ENCODE results near the gene TTC28. TPM values are rescaled to one million over a fixed set of nuclear protein-coding genes. Genes with fewer than 3 reads are reported as not detected.

TTC28 gene
- total RNA-seq, 1 donor from 2014 or later = 23.2 TPM

GRCh38 chr22:27978802-27979201 lies 700.8 kb downstream of the TTC28 start:
- Histone ChIP-seq H3K27ac (ENCODE audit: low read depth, low read length) (no peak overlapping the region), H3K4me2 (ENCODE audit: low read length) (no peak overlapping the region), H3K9ac (ENCODE audit: low read length) (no peak overlapping the region), H3K4me1 (ENCODE audit: insufficient read depth, low read length) (peaks cover 2% of the 10 kb centered on the region), H3K27me3 (ENCODE audit: insufficient read depth, low read length) (no peaks in the 10 kb centered on the region), H3K79me2 (ENCODE audit: insufficient read depth, low read length) (no peaks in the 10 kb centered on the region), H3K4me3 (ENCODE audit: insufficient read depth, low read depth, low read length) (no peak overlapping the region), H3K36me3 (ENCODE audit: insufficient read depth, low read length) (no peaks in the 10 kb centered on the region), H2AFZ (ENCODE audit: low read depth, low read length) (no peak overlapping the region), H4K20me1 (ENCODE audit: insufficient read depth, low read length) (no peaks in the 10 kb centered on the region), H3K9me3 (ENCODE audit: insufficient read depth, low read depth, low read length) (no peaks in the 10 kb centered on the region)
- FAIRE-seq (no peak), DNase-seq (ENCODE audit: low read depth) (no peak)
- no peak overlapping the region for H3K4me3 Mint-ChIP-seq (ENCODE audit: unreplicated experiment)
- no peak overlapping the region for H3K27ac Mint-ChIP-seq (ENCODE audit: unreplicated experiment)
- peaks cover 2% of the 10 kb centered on the region for H3K9me3 Mint-ChIP-seq (ENCODE audit: unreplicated experiment)
- peaks cover 17% of the 10 kb centered on the region for H3K36me3 Mint-ChIP-seq (ENCODE audit: low read depth, unreplicated experiment)
- TF ChIP-seq EZH2 (IDR thresholded peaks at IDR 0.05; ENCODE audit: insufficient read depth, low read length) (no peak), CTCF (IDR thresholded peaks at IDR 0.05; ENCODE audit: insufficient read depth, low read depth, low read length) (no peak)
- no peaks in the 10 kb centered on the region for H3K27me3 Mint-ChIP-seq (ENCODE audit: low read depth, unreplicated experiment)
- peaks cover 12% of the 10 kb centered on the region for H3K4me1 Mint-ChIP-seq (ENCODE audit: low read depth, unreplicated experiment)

- Histone ChIP-seq H4K20me1 (ENCODE audit: insufficient read depth, low read length) (no peaks in the 10 kb centered on the region), H3K9me3 (ENCODE audit: insufficient read depth, low read depth, low read length) (no peaks in the 10 kb centered on the region), H3K4me1 (ENCODE audit: insufficient read depth, low read length) (peaks cover 2% of the 10 kb centered on the region), H3K4me2 (ENCODE audit: low read length) (no peak overlapping the region), H3K9ac (ENCODE audit: low read length) (no peak overlapping the region), H2AFZ (ENCODE audit: low read depth, low read length) (no peak overlapping the region), H3K36me3 (ENCODE audit: insufficient read depth, low read length) (no peaks in the 10 kb centered on the region), H3K4me3 (ENCODE audit: insufficient read depth, low read depth, low read length) (no peak overlapping the region), H3K27ac (ENCODE audit: low read depth, low read length) (no peak overlapping the region), H3K27me3 (ENCODE audit: insufficient read depth, low read length) (no peaks in the 10 kb centered on the region), H3K79me2 (ENCODE audit: insufficient read depth, low read length) (no peaks in the 10 kb centered on the region)
- H3K36me3 Mint-ChIP-seq (ENCODE audit: low read depth, unreplicated experiment) = peaks cover 12% of the 10 kb centered on the region
- H3K27ac Mint-ChIP-seq (ENCODE audit: unreplicated experiment) = no peak overlapping the region
- TF ChIP-seq EZH2 (IDR thresholded peaks at IDR 0.05; ENCODE audit: insufficient read depth, low read length) (no peak), CTCF (IDR thresholded peaks at IDR 0.05; ENCODE audit: insufficient read depth, low read depth, low read length) (no peak)
- H3K4me1 Mint-ChIP-seq (ENCODE audit: low read depth, unreplicated experiment) = peaks cover 15% of the 10 kb centered on the region
- FAIRE-seq (no peak), DNase-seq (ENCODE audit: low read depth) (no peak)
- peaks cover 2% of the 10 kb centered on the region for H3K9me3 Mint-ChIP-seq (ENCODE audit: unreplicated experiment)
- H3K27me3 Mint-ChIP-seq (ENCODE audit: low read depth, unreplicated experiment) = no peaks in the 10 kb centered on the region
- no peak overlapping the region for H3K4me3 Mint-ChIP-seq (ENCODE audit: unreplicated experiment)
These were observed 701.3 kb downstream of the TTC28 start for GRCh38 chr22:27978317-27978716.

- Histone ChIP-seq H3K4me2 (ENCODE audit: low read length) (no peak overlapping the region), H3K4me3 (ENCODE audit: insufficient read depth, low read depth, low read length) (no peak overlapping the region), H3K27ac (ENCODE audit: low read depth, low read length) (no peak overlapping the region), H3K9me3 (ENCODE audit: insufficient read depth, low read depth, low read length) (no peaks in the 10 kb centered on the region), H3K4me1 (ENCODE audit: insufficient read depth, low read length) (peaks cover 2% of the 10 kb centered on the region), H2AFZ (ENCODE audit: low read depth, low read length) (no peak overlapping the region), H4K20me1 (ENCODE audit: insufficient read depth, low read length) (no peaks in the 10 kb centered on the region), H3K9ac (ENCODE audit: low read length) (no peak overlapping the region), H3K79me2 (ENCODE audit: insufficient read depth, low read length) (no peaks in the 10 kb centered on the region), H3K27me3 (ENCODE audit: insufficient read depth, low read length) (no peaks in the 10 kb centered on the region), H3K36me3 (ENCODE audit: insufficient read depth, low read length) (no peaks in the 10 kb centered on the region)
- Mint-ChIP-seq H3K9me3 (ENCODE audit: unreplicated experiment) (peaks cover 1% of the 10 kb centered on the region), H3K4me3 (ENCODE audit: unreplicated experiment) (no peak overlapping the region), H3K27me3 (ENCODE audit: low read depth, unreplicated experiment) (no peaks in the 10 kb centered on the region), H3K27ac (ENCODE audit: unreplicated experiment) (no peak overlapping the region), H3K4me1 (ENCODE audit: low read depth, unreplicated experiment) (peaks cover 26% of the 10 kb centered on the region), H3K36me3 (ENCODE audit: low read depth, unreplicated experiment) (peaks cover 1% of the 10 kb centered on the region)
- FAIRE-seq (no peak), DNase-seq (ENCODE audit: low read depth) (no peak)
- TF ChIP-seq CTCF (IDR thresholded peaks at IDR 0.05; ENCODE audit: insufficient read depth, low read depth, low read length) (no peak), EZH2 (IDR thresholded peaks at IDR 0.05; ENCODE audit: insufficient read depth, low read length) (no peak)
These were observed 703.1 kb downstream of the TTC28 start for GRCh38 chr22:27976586-27976985.
